Non-pigmented ciliary epithelial cell (primary cell): ENCODE measurements around the gene CELF4.
"Not testable (repeated sequence)": the region's sequence is repeated elsewhere in the genome, so short reads cannot be mapped to it uniquely, and the experiment has no call there.

Source experiments
- DNase-seq: peaks from one replicate; pipeline ENCODE4 v3.0.0-alpha.2; 2010; ENCODE audit warnings: low read depth

The CELF4 gene

GRCh38 chr18:37389684-37390368, 175.8 kb downstream of the CELF4 start:
- DNase-seq = no peak

DNA sequence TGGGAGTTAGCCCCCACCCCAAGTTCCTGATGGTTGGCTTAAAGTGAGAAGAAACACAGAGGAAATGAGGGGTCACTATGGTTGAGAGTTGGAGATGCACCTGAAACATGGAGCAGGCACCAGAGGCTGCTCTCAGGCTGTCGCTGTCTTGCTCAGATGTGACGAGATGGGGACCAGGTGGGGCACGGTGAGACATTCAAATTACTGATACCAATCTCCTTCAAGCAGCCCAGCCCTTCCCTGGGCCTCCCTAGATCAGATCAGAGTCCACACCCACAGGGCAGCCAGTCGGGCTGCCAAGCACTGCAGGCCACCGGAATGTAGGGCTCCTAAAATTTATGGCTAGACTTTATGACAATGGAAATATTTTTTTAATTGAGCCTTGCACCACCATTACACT, 176.6 kb downstream of the CELF4 start:
- DNase-seq = no peak

- no peak for DNase-seq
These were observed 177.2 kb downstream of the CELF4 start for GRCh38 chr18:37388413-37388812.

- no peak for DNase-seq
These were observed 179.5 kb downstream of the CELF4 start for GRCh38 chr18:37385846-37386778.

DNA sequence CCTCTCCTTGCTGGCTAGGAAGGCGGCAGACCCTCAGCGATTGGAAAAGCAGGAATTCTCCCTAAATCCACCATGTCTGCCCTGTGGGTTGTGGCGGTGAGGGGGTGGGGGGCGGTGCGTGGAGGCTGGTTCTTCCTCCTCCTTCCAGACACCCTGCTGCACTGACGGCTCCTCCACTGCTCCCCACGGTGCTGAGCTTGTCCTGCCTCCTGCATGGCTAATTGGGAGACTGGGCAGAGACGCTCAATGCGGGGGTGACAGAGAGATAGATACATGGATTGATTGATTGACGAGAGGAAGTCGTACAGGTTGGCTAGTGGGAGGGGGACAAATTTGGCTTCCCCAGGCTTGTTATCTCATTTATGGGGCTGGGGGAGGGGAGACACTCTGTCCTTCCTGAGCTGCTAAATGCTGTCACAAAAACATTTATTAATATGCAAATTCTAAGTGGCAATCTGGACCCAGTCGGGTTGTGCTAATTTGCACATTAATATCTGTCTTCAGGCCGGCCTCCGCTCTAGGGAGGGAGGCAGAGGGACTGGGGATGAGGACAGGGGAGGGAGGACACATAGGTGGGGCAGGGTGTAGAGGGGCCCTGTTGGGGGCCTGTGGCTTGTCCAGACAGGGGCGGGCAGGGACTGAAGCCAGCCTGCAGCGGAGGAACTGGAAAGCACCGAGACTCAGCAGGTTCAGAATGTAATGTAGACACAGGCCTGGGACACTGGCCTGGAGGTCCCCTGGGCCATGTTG, 181.6 kb downstream of the CELF4 start:
- DNase-seq = no peak

- no peak for DNase-seq
These were observed 182.4 kb downstream of the CELF4 start for GRCh38 chr18:37383036-37383785.

GRCh38 chr18:37381554-37381953, 184.0 kb downstream of the CELF4 start:
- DNase-seq = no peak

DNA sequence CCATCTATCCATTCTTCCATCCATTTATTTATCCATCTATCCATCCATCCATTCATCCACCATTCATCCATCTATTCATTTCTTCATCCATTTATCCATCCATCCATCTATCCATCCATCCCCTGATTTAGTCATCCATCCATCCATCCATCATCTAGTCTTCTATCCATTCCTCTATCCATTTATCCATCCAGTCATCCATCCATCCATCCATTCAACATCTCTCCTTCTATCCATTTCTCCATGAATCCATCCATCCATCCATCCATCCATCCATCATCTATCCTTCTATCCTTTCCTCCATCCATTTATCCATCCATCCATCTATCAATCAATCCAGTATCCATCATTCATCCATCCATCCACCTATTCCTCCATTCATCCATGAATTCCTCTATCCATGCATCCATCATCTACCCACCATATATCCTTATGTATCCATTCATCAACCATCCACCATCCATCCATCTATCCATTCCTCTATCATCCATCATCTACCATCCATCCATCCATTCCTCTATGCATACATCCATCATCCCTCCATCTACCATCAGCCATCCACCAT, 185.0 kb downstream of the CELF4 start:
- no peak for DNase-seq

- DNase-seq = no peak
These were observed 187.1 kb downstream of the CELF4 start for GRCh38 chr18:37378336-37379010.

GRCh38 chr18:37375181-37375580, 190.4 kb downstream of the CELF4 start:
- no peak for DNase-seq

GRCh38 chr18:37368110-37368954, 197.3 kb downstream of the CELF4 start:
- no peak for DNase-seq

DNA sequence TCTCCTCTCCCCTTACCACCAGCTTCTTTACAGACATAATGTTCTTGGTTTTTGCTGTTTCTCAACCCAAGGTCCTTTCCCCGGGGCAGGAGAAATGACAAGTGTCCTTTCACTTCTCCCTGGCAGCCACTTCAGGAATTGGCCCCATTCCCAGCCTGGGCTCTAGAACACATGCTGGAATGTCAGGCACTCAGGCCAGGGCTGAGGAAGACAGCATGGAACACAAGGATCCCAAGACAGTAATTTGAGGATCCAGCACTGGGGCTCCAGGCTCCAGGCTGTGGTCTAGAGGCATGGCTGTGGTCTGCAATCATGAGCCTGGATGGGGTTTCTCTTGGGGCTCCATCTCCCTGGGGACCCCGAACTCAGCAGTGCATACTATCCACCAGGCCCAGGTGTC, 201.4 kb downstream of the CELF4 start:
- no peak for DNase-seq

GRCh38 chr18:37362158-37362890, 203.3 kb downstream of the CELF4 start:
- no peak for DNase-seq

- no peak for DNase-seq
These were observed 204.1 kb downstream of the CELF4 start for GRCh38 chr18:37361335-37362157.

GRCh38 chr18:37358061-37358460, 207.5 kb downstream of the CELF4 start:
- not testable (repeated sequence) for DNase-seq

- no peak for DNase-seq
These were observed 209.8 kb downstream of the CELF4 start for GRCh38 chr18:37355772-37356171.

DNA sequence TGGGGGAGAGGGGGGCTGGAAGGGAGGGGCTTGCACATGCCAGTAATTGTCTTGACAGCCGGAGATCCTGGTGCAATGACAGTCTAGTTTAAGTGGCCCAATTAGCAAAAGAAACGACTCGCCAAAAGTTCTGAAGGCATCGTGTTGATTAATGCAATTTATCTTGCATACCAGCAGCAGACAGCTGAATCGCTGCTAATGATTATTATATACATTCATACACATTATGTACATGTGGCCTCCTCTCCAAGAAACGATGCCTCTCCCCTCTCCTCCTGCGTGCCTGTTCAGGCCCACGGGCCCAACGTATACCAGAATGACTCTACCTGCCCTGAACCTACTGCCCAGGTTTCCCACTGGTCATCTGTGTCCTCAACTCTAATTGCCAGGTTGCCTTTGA, 214.5 kb downstream of the CELF4 start:
- DNase-seq = no peak

GRCh38 chr18:37348729-37349128, 216.9 kb downstream of the CELF4 start:
- DNase-seq = no peak
